ENCODE measurements around the gene SLC22A4.

SLC22A4 gene

GRCh38 chr5:132392978-132393825 lies 99.0 kb downstream of the SLC22A4 start:
- no peak for DNase-seq (ENCODE audit: low read depth)
- H3K4me3 ChIP-seq (ENCODE audit: low read depth, low read length), result no peak overlapping the region
- TF ChIP-seq POLR2A (IDR thresholded peaks at IDR 0.05; ENCODE audit: extremely low read depth, insufficient read length) (no peak), MYC (IDR thresholded peaks at IDR 0.05; ENCODE audit: low read depth, low read length) (no peak), CTCF (IDR thresholded peaks at IDR 0.05; ENCODE audit: low read depth, low read length) (no peak), MAX (IDR thresholded peaks at IDR 0.05; ENCODE audit: low read depth, low read length) (no peak)

Measured in NB4 (cell line).